ENCODE measurements around the gene HLA-DMB. TPM values are rescaled to one million over a fixed set of nuclear protein-coding genes. Genes with fewer than 3 reads are reported as not detected.

Gene HLA-DMB
- total RNA-seq, 1 donor, result 0.09 TPM

DNA sequence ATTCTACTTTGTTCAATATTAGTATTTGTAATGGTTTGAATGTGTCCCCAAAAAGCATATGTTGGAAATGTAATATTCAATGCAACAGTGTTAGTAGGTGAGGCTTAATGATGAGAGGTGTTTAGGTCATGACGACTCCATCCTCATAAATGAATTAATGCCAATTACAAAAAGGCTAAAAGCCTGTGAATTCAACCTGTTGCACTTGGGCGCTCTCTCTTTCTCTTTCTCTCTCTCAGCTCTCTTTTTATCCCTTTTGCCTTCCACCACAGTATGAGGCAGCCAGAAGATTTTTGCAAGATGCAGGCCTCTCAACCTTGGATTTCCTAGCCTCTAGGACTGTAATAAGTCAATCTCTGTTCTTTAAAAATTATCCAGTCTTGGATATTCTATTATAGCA lies 52.3 kb downstream of the HLA-DMB start:
- no peak for DNase-seq (ENCODE audit: low read depth)
- TF ChIP-seq, protein P1, sequence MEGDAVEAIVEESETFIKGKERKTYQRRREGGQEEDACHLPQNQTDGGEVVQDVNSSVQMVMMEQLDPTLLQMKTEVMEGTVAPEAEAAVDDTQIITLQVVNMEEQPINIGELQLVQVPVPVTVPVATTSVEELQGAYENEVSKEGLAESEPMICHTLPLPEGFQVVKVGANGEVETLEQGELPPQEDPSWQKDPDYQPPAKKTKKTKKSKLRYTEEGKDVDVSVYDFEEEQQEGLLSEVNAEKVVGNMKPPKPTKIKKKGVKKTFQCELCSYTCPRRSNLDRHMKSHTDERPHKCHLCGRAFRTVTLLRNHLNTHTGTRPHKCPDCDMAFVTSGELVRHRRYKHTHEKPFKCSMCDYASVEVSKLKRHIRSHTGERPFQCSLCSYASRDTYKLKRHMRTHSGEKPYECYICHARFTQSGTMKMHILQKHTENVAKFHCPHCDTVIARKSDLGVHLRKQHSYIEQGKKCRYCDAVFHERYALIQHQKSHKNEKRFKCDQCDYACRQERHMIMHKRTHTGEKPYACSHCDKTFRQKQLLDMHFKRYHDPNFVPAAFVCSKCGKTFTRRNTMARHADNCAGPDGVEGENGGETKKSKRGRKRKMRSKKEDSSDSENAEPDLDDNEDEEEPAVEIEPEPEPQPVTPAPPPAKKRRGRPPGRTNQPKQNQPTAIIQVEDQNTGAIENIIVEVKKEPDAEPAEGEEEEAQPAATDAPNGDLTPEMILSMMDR (IDR thresholded peaks at IDR 0.05; ENCODE audit: insufficient read depth, low read length), result no peak
- H3K4me3 ChIP-seq (ENCODE audit: low read depth, low read length), result no peak overlapping the region

DNA sequence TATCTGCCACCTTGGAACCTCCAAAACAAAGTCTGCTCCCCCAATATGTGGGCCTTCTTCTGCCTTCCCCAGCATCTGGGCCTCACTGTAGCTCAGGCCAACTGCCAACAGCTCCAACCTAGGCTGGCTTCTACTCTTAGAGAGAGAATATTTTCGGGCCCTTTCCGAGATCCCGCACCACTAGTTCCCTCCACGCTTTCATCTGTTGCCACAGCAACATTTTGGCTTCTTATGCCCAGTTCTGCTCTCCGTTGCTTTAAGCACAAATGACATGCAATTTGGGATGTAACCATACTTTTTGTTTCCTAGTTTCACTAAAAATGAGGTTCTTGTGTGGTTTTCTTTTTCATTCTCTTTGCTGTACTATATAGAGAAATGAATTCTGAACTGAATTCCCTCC lies 53.2 kb downstream of the HLA-DMB start:
- H3K4me3 ChIP-seq (ENCODE audit: low read depth, low read length), result no peak overlapping the region
- TF ChIP-seq, protein P1 (IDR thresholded peaks at IDR 0.05; ENCODE audit: insufficient read depth, low read length), result no peak
- no peak for DNase-seq (ENCODE audit: low read depth)

DNA sequence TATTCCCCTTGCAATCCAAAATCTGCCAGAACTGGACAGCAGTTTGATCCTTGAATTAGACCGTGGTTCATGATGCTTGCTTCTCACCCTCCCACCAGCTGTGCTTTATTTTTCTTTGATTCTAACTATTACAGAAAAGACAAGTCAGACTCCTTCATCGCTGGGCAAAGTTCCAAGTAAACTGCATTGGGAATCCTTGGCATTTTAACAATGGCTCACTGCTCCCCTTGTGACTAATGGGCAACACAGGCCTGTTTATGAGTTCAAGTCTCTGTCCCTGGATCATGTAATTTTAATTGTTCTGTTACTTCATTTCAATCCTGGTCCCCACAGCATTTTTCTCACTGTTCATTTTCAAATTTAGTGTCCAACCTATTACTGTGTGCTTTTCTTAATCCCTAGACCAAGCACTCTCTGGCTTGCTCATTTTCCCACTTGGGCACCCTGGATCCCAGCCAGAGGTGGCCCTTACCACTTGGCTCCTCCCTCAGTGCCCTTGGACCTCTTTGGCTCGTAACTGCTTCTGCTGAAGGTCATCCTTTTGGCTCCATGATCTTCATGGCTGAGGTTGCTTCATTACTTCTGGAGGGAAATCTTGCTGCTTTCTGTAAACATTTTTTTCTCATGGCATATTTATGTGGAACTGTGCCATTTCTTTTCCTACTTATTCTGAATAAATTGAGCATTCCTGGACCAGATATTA lies 54.0 kb downstream of the HLA-DMB start:
- no peak overlapping the region for H3K4me3 ChIP-seq (ENCODE audit: low read depth, low read length)
- DNase-seq (ENCODE audit: low read depth), result peak; percentile 79
- TF ChIP-seq, protein P1 (IDR thresholded peaks at IDR 0.05; ENCODE audit: insufficient read depth, low read length), result no peak

DNA sequence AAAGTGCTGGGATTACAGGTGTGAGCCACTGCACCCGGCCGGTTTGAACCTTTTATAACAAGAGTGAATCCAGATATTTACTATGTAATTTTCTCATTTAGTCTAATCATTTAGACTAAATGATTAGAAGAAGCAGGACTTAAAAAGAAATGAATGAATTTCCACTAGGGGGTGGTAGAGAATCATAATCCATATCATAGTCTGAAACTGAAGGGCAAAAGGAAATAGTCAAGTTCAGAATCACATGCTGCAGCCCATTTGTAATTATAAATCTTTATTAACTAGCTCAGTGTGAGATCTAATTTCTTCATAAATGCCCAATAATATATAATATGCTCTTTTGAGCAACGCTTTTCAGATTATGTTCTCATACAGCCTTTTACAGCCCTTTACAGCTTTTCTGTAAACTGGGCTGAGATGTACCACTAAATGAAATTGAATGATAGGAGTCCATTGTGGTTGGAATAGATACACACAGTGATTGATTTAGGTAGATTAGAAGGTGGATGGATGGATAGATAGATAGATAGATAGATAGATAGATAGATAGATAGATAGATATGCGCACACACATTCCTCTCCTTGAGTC lies 55.0 kb downstream of the HLA-DMB start:
- no peak overlapping the region for H3K4me3 ChIP-seq (ENCODE audit: low read depth, low read length)
- TF ChIP-seq, protein P1 (IDR thresholded peaks at IDR 0.05; ENCODE audit: insufficient read depth, low read length), result peak; percentile 50
- peak; percentile 87 for DNase-seq (ENCODE audit: low read depth)

Small RNAs within 50 kb of the gene (small RNA-seq; reads per million reads assigned to genes)
- not detected for gene HLA-Z

Other genes starting within 250 kb of the HLA-DMB start
- gene HLA-DQA2, start 199.6 kb downstream of the HLA-DMB start, total RNA-seq (ENCODE audit: low replicate concordance), result not detected in 2 replicates
- not detected in 2 replicates for gene HLA-DQB2, start 177.5 kb downstream of the HLA-DMB start, total RNA-seq (ENCODE audit: low replicate concordance)
- 2.6 TPM in 1 of 2 replicates, not detected in the other for gene HLA-DOB, start 124.0 kb downstream of the HLA-DMB start, total RNA-seq (ENCODE audit: low replicate concordance)
- 12.4 and 17.0 TPM in 2 replicates for gene TAP2, start 102.3 kb downstream of the HLA-DMB start, total RNA-seq (ENCODE audit: low replicate concordance)
- gene PSMB8, start 97.0 kb downstream of the HLA-DMB start, total RNA-seq (ENCODE audit: low replicate concordance), result 36.2 and 38.0 TPM in 2 replicates
- gene TAP1, start 87.3 kb downstream of the HLA-DMB start, total RNA-seq (ENCODE audit: low replicate concordance), result 11.9 and 25.2 TPM in 2 replicates
- gene PSMB9, start 86.8 kb downstream of the HLA-DMB start, total RNA-seq (ENCODE audit: low replicate concordance), result 10.8 and 11.5 TPM in 2 replicates
- gene HLA-DMA, start 12.1 kb upstream of the HLA-DMB start, total RNA-seq (ENCODE audit: low replicate concordance), result 1.6 and 2.1 TPM in 2 replicates
- 145 and 157 TPM in 2 replicates for gene BRD2, start 27.6 kb upstream of the HLA-DMB start, total RNA-seq (ENCODE audit: low replicate concordance)
- not detected in 2 replicates for gene HLA-DOA, start 68.6 kb upstream of the HLA-DMB start, total RNA-seq (ENCODE audit: low replicate concordance)
- gene HLA-DPA1, start 132.6 kb upstream of the HLA-DMB start, total RNA-seq (ENCODE audit: low replicate concordance), result 0.18 and 1.8 TPM in 2 replicates
- gene HLA-DPB1, start 135.0 kb upstream of the HLA-DMB start, total RNA-seq (ENCODE audit: low replicate concordance), result 0.27 and 3.8 TPM in 2 replicates

Data from fibroblast of the aortic adventitia (primary cell).